ENCODE measurements around the gene CAPS.

Gene CAPS

DNA sequence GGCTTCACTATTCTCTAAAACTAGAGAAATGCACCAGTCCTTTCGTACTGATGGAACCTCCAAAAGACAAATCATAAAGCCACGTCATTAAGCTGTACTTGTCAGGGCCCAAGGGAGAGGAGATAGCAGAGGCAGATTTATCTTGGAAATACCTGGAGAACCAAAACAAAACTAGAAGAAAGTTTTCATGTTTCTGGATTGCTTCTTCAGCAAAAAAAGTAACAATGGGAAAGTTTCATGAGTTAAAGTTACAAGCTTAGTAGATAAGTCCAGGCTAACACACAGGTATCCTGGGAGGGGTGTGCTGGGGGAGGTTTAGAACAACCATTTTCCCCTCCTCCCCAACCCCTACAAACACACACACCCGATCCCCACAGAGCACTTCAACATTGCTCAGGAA, 42.3 kb downstream of the CAPS start:
- no peak for DNase-seq (ENCODE audit: low read depth)
- no peak for TF ChIP-seq CTCF (IDR thresholded peaks at IDR 0.05; ENCODE audit: control insufficient read depth, insufficient read depth, low read depth, low read length, missing control alignments)
- H3K4me3 ChIP-seq (ENCODE audit: control insufficient read depth, low read depth, low read length), result no peak overlapping the region

- TF ChIP-seq CTCF (IDR thresholded peaks at IDR 0.05; ENCODE audit: control insufficient read depth, insufficient read depth, low read depth, low read length, missing control alignments), result no peak
- no peak overlapping the region for H3K4me3 ChIP-seq (ENCODE audit: control insufficient read depth, low read depth, low read length)
- no peak for DNase-seq (ENCODE audit: low read depth)
These were observed 42.7 kb downstream of the CAPS start for GRCh38 chr19:5956728-5957127.

GRCh38 chr19:5957170-5957569, 43.1 kb downstream of the CAPS start:
- DNase-seq (ENCODE audit: low read depth), result no peak
- no peak for TF ChIP-seq CTCF (IDR thresholded peaks at IDR 0.05; ENCODE audit: control insufficient read depth, insufficient read depth, low read depth, low read length, missing control alignments)
- no peak overlapping the region for H3K4me3 ChIP-seq (ENCODE audit: control insufficient read depth, low read depth, low read length)

GRCh38 chr19:5958074-5958850, 44.2 kb downstream of the CAPS start:
- TF ChIP-seq CTCF (IDR thresholded peaks at IDR 0.05; ENCODE audit: control insufficient read depth, insufficient read depth, low read depth, low read length, missing control alignments), result no peak
- DNase-seq (ENCODE audit: low read depth), result no peak
- H3K4me3 ChIP-seq (ENCODE audit: control insufficient read depth, low read depth, low read length), result no peak overlapping the region

DNA sequence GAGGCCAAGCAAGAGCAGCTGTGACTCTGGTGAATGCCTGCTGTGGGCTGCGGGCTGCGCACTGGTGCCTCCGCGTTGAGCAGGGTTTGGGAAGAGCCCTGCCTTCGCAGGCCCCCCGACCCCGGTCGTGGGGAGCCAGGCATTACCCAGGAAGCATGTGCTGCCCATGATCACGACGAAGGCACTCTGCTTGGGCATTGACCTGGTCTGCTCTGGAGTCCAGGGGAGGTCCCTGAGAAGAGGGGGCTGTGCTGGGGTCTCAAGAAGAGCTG, 44.7 kb downstream of the CAPS start:
- TF ChIP-seq CTCF (IDR thresholded peaks at IDR 0.05; ENCODE audit: control insufficient read depth, insufficient read depth, low read depth, low read length, missing control alignments), result no peak
- no peak overlapping the region for H3K4me3 ChIP-seq (ENCODE audit: control insufficient read depth, low read depth, low read length)
- no peak for DNase-seq (ENCODE audit: low read depth)

DNA sequence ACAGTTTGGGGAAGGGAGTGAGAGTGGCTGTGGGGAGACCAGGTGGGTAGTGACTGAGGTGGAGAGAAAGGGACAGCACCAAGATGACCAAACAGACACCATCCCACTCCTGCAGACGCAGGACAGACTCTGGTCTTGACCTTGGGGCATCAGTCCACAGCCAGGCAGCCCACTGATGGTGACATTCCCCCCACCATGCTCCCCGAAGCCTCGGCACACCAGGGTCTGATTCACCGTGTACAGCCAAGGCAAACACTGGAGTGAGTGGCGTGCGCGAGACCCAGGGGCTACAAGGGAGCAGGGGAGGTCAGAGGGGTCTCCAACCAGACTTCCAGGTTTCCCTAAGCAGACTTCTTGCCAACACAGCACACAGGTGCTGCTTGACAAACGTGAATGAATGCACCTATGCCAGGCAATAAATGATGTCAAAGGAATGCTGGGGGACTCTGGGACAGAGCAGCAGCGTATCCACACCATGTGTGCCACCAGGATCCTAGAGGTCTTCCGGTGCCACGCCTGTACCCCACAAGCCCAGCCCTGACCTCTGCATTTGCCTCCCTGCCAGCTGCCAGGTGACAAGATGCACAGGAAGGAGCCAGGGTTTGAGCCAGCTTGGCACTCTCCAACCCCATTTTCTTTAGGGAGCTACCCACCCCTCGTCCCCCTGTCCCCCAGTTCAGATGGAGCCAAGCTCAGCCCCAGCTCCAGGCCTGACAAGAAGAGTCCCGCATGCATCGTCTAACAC, 45.4 kb downstream of the CAPS start:
- no peak overlapping the region for H3K4me3 ChIP-seq (ENCODE audit: control insufficient read depth, low read depth, low read length)
- TF ChIP-seq CTCF (IDR thresholded peaks at IDR 0.05; ENCODE audit: control insufficient read depth, insufficient read depth, low read depth, low read length, missing control alignments), result no peak
- DNase-seq (ENCODE audit: low read depth), result no peak

Measured in AG09309 (cell line).